ENCODE measurements around the gene OMA1.

DNA sequence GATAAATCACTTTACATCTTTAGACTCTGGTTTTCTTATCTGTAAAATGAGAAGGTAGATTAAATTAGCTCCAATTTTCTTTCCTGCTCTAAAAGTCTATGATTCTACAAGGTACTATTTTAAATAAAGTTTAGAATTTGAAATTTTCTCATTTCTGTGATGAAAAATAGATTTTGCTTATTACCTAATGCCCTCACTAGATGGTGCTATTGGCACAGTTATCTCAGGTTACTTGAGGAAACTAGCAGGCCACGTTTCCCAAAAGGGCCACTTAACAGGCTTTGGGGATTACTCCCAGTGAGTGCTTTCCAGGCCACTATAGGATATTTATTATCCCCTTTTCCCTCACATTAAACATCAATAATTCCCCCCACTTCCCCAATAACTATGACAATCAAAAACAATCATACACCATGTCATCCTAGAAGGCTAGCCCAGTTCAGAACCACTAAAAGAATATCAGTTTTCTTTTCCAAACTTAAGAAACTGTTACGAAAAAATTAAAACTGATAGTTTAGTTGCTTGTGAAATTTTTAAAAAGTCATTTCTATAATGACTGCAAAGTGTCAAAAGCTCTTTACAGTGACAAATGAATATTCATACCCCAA, 30.6 kb downstream of the OMA1 start:
- TF ChIP-seq, protein P1, sequence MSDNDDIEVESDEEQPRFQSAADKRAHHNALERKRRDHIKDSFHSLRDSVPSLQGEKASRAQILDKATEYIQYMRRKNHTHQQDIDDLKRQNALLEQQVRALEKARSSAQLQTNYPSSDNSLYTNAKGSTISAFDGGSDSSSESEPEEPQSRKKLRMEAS (IDR thresholded peaks at IDR 0.05): 0 out of 2 replicates have a peak, but pooled peaks have one; percentile 12
- no peak for TF ChIP-seq POLR2A (IDR thresholded peaks at IDR 0.05; ENCODE audit: borderline replicate concordance, extremely low read depth, insufficient read depth, insufficient read length)
- no peak for TF ChIP-seq POLR2AphosphoS5 (IDR thresholded peaks at IDR 0.05; ENCODE audit: low read depth, low read length)
- TF ChIP-seq, protein P2, sequence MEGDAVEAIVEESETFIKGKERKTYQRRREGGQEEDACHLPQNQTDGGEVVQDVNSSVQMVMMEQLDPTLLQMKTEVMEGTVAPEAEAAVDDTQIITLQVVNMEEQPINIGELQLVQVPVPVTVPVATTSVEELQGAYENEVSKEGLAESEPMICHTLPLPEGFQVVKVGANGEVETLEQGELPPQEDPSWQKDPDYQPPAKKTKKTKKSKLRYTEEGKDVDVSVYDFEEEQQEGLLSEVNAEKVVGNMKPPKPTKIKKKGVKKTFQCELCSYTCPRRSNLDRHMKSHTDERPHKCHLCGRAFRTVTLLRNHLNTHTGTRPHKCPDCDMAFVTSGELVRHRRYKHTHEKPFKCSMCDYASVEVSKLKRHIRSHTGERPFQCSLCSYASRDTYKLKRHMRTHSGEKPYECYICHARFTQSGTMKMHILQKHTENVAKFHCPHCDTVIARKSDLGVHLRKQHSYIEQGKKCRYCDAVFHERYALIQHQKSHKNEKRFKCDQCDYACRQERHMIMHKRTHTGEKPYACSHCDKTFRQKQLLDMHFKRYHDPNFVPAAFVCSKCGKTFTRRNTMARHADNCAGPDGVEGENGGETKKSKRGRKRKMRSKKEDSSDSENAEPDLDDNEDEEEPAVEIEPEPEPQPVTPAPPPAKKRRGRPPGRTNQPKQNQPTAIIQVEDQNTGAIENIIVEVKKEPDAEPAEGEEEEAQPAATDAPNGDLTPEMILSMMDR (IDR thresholded peaks at IDR 0.05 in 2 of 3, conservative IDR thresholded peaks at IDR 0.05 in 1 of 3; ENCODE audit: borderline replicate concordance in 1 of 3, insufficient read depth in 1 of 3, low read depth in 2 of 3, low read length in 2 of 3): peak; percentile 49 to 77 (median 71)
- no peak for TF ChIP-seq ZNF274 (IDR thresholded peaks at IDR 0.05; ENCODE audit: low read depth, low read length)
- no peak for TF ChIP-seq CEBPB (IDR thresholded peaks at IDR 0.05; ENCODE audit: low read depth)
- TF ChIP-seq EGR1 (IDR thresholded peaks at IDR 0.05; ENCODE audit: low read depth): no peak
- TF ChIP-seq, protein P3, sequence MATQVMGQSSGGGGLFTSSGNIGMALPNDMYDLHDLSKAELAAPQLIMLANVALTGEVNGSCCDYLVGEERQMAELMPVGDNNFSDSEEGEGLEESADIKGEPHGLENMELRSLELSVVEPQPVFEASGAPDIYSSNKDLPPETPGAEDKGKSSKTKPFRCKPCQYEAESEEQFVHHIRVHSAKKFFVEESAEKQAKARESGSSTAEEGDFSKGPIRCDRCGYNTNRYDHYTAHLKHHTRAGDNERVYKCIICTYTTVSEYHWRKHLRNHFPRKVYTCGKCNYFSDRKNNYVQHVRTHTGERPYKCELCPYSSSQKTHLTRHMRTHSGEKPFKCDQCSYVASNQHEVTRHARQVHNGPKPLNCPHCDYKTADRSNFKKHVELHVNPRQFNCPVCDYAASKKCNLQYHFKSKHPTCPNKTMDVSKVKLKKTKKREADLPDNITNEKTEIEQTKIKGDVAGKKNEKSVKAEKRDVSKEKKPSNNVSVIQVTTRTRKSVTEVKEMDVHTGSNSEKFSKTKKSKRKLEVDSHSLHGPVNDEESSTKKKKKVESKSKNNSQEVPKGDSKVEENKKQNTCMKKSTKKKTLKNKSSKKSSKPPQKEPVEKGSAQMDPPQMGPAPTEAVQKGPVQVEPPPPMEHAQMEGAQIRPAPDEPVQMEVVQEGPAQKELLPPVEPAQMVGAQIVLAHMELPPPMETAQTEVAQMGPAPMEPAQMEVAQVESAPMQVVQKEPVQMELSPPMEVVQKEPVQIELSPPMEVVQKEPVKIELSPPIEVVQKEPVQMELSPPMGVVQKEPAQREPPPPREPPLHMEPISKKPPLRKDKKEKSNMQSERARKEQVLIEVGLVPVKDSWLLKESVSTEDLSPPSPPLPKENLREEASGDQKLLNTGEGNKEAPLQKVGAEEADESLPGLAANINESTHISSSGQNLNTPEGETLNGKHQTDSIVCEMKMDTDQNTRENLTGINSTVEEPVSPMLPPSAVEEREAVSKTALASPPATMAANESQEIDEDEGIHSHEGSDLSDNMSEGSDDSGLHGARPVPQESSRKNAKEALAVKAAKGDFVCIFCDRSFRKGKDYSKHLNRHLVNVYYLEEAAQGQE (IDR thresholded peaks at IDR 0.05; ENCODE audit: low read depth): no peak

Measured in HCT116 (cell line).